Measurements from ENCODE around the gene STK35. TPM values are rescaled to one million over a fixed set of nuclear protein-coding genes. Genes with fewer than 3 reads are reported as not detected.

The STK35 gene
- total RNA-seq, 2 donors from 2014 or later, result 22.4 to 24.3 TPM

DNA sequence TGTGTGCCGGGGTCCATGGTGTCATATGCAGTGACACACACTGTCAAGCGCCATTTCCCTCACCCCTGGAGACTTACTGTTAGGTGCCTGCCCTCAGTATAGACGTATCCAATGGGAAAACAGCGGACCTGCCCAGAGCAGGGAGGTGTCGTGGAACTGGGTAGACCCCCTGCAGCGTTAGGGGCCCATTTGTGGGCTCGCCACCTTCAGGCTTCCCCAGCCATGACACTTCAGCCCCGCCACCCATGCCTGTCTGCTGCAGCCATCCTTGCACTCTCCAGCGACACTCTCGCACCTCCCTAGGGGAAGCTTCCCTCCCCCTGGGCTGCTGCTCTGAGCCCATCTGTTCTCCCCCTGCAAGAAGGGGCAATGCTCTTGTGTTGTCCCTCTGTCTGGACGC, 43.2 kb downstream of the STK35 start:
- Mint-ChIP-seq H3K36me3 (ENCODE audit: insufficient read depth in 2 of 2) (peaks cover 2 to 3% of the 10 kb centered on the region in 2 donors), H3K4me1 (ENCODE audit: low read depth) (peaks cover 12% of the 10 kb centered on the region), H3K27ac (no peak overlapping the region), H3K27me3 (ENCODE audit: low read depth) (no peaks in the 10 kb centered on the region), H3K9me3 (no peaks in the 10 kb centered on the region), H3K4me3 (no peak overlapping the region)
- ATAC-seq (replicated peaks in 1 of 2) (no peak), DNase-seq (no peak)

DNA sequence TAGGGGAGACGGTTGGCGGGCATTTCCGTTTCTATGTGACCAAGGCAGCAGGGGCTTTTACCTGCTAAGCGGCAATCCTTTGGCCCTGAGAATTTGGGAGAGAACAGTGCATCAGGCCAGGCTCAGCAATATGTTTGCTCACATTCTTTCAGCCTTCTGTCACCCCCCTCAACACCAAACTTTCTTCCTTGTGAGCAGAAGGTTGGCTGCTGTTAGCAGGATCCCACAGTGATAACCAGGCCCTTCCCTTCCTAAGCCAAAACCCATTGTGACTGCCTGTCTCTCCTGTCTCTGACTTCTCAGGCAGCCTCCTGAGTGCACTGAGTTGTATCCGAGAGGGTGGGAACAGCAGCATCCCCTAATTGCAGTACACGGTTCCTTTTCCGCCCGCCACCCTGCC, 43.7 kb downstream of the STK35 start:
- no peaks in the 10 kb centered on the region for H3K27me3 Mint-ChIP-seq (ENCODE audit: low read depth)
- ATAC-seq (replicated peaks in 1 of 2), result no peak

DNA sequence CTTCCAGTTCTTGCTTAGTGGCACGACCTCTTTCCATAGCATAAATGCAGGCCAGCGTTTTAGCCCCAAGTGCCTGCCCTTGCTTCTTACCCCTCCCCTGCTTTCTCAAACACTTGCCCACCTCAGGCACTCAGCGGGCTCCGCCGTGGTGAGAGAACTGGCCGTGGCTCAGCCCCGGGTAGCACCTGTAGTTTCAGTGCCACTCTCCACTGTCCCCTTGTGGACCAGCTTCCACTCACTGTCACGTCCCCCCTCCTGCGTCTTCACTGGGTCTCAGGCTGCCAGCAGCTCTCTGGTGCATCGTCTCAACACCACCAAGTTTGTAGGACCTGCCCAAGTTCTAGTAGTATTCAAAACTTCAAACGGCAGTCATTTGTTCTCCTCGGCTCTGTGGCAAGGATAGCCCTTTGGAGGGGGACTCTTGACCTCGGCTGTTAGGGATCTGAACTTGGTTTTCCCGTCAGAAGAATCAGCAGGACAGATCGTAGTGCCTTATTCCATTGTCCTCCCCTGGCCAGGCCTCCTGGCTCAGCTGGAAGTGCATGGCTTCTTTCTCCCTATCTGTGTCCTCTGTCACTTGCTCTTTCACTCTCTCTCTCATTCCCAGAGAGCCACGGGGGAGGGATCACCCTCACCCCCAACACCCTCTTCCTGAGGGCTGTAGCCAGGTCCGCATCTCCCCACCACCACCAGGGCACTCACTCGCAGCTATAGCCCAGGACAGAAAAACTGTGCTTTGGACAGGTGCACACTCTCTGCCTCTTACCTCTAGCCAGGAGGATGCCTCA, 44.6 kb downstream of the STK35 start:
- no peak for ATAC-seq (replicated peaks in 1 of 2)
- no peaks in the 10 kb centered on the region for H3K9me3 Mint-ChIP-seq
- H3K4me3 Mint-ChIP-seq, result no peak overlapping the region
- no peaks in the 10 kb centered on the region for H3K27me3 Mint-ChIP-seq (ENCODE audit: low read depth)
- no peak for DNase-seq
- H3K27ac Mint-ChIP-seq, result no peak overlapping the region
- H3K36me3 Mint-ChIP-seq (ENCODE audit: insufficient read depth in 2 of 2), result peaks cover 2 to 3% of the 10 kb centered on the region in 2 donors
- peaks cover 8% of the 10 kb centered on the region for H3K4me1 Mint-ChIP-seq (ENCODE audit: low read depth)

More for the DNA sequence above, 43.7 kb downstream of the STK35 start:
- Mint-ChIP-seq H3K27ac (no peak overlapping the region), H3K4me1 (ENCODE audit: low read depth) (peaks cover 12% of the 10 kb centered on the region), H3K9me3 (no peaks in the 10 kb centered on the region), H3K36me3 (ENCODE audit: insufficient read depth in 2 of 2) (peaks cover 2 to 3% of the 10 kb centered on the region in 2 donors), H3K4me3 (no peak overlapping the region)
- no peak for DNase-seq

DNA sequence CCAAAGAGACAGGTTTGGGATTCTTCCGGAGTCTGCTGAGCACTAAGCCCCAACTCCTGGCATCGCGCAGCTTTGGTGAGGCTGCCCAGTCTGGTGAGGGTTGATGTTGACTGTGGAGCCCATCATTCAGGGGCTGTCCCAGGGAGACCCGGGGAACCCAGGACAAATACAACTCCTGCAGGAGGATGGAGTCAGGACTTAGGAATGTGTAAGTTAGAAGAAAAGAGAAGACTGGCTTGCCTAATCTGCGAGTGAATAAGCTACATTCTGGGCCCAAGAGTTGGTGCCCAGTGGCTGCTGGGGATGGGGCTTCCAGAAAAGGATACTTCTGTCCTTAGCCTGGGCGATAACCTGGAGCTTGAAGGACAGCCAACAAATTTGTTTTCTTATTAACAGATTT, 47.9 kb downstream of the STK35 start:
- H3K36me3 Mint-ChIP-seq (ENCODE audit: insufficient read depth in 2 of 2), result peaks cover 2 to 3% of the 10 kb centered on the region in 2 donors
- no peak overlapping the region for H3K4me3 Mint-ChIP-seq
- no peaks in the 10 kb centered on the region for H3K27me3 Mint-ChIP-seq (ENCODE audit: low read depth)
- H3K27ac Mint-ChIP-seq, result no peak overlapping the region
- DNase-seq (no peak), ATAC-seq (replicated peaks in 1 of 2) (no peak)
- no peaks in the 10 kb centered on the region for H3K9me3 Mint-ChIP-seq
- H3K4me1 Mint-ChIP-seq (ENCODE audit: low read depth), result no peaks in the 10 kb centered on the region

DNA sequence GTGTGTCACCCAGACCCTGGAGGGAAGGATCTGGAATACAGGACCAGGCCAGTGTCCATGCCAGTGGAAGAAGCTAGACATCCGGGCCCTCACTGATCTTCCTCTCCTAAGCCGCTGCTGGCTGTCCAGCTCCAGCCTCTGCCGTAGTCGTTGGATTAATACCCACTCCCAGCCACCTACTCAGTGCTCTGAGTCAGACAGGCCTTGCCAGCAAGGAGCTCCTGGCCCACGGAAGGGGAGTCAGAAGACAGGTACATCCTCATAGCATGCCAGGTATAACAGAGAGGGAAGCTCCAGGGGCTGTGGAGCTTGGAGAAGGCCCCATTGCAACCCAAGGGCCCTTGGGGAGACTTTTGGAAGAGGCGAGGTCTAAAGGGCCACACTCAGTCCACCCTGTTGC, 49.0 kb downstream of the STK35 start:
- peaks cover 0 to 3% of the 10 kb centered on the region in 2 donors for H3K36me3 Mint-ChIP-seq (ENCODE audit: insufficient read depth in 2 of 2)
- no peaks in the 10 kb centered on the region for H3K9me3 Mint-ChIP-seq
- ATAC-seq (replicated peaks in 1 of 2) (no peak), DNase-seq (no peak)
- H3K4me3 Mint-ChIP-seq, result no peak overlapping the region
- no peaks in the 10 kb centered on the region for H3K27me3 Mint-ChIP-seq (ENCODE audit: low read depth)
- H3K27ac Mint-ChIP-seq, result no peak overlapping the region
- H3K4me1 Mint-ChIP-seq (ENCODE audit: low read depth), result no peaks in the 10 kb centered on the region

DNA sequence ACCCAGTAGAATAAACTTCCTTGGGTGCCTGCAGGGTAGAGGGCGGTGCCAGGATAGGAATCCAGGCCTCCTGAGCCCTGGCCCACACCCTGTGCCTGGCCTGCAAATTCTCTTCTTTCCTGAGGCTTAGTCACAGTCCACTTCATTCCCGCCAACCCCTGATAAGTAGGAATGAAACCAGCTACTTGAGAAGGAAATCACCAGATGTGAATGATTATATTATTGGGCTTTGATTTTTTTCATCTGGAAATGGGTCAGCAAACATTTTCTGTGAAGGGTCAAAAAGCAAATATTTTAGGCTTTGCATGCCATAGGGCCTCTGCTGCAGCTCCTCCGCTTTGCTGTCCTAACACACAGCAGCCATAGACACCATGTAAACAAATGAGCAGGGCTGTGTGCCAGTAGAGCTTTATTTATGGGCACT, 50.2 kb downstream of the STK35 start:
- Mint-ChIP-seq H3K4me3 (no peak overlapping the region), H3K4me1 (ENCODE audit: low read depth) (no peaks in the 10 kb centered on the region), H3K9me3 (no peaks in the 10 kb centered on the region), H3K27me3 (ENCODE audit: low read depth) (no peaks in the 10 kb centered on the region), H3K27ac (no peak overlapping the region), H3K36me3 (ENCODE audit: insufficient read depth in 2 of 2) (peaks cover 0 to 3% of the 10 kb centered on the region in 2 donors)
- DNase-seq (no peak), ATAC-seq (replicated peaks in 1 of 2) (no peak)

DNA sequence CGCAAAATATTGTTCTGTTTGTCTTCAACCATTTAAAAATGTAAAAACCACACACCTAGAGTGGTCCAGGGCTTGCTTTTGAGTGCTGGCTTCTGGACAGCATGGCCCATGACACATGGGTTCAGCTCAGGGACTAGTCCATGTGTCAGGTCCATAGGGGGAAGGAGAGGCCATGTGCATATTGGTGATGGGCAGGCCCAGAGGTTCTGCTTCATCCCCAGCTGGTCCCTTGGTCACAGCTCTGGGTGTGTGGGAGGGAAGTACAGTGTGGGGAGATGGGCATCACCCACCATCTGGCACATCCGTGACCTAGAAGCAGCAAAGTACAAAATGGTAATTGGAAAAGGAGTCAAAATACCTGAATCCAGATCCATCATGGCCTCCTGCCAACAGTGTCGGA, 50.7 kb downstream of the STK35 start:
- no peak for DNase-seq
- ATAC-seq (replicated peaks in 1 of 2), result no peak
- H3K27ac Mint-ChIP-seq, result no peak overlapping the region
- no peaks in the 10 kb centered on the region for H3K4me1 Mint-ChIP-seq (ENCODE audit: low read depth)
- no peaks in the 10 kb centered on the region for H3K9me3 Mint-ChIP-seq
- no peaks in the 10 kb centered on the region for H3K27me3 Mint-ChIP-seq (ENCODE audit: low read depth)
- H3K36me3 Mint-ChIP-seq (ENCODE audit: insufficient read depth in 2 of 2), result peaks cover 0 to 3% of the 10 kb centered on the region in 2 donors
- no peak overlapping the region for H3K4me3 Mint-ChIP-seq

DNA sequence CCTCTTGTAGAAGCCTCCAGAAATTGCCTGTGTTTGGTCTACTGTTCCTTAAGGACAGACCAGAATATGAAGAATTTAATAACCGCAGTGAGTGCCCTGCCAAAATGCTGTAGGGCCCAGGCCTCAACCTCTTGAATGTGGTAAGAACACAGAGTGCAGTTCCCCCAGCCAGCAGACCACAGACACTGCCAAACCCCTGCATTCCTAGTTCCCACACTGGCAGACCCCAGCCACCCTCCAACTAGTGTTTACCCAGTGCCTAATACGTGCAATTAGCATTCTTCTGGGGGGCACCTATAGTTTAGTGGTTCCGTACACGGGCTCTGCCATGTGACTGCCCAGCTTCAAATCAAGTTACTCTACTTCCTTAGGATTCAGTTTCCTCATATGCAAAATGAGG, 51.7 kb downstream of the STK35 start:
- no peak for ATAC-seq (replicated peaks in 1 of 2)
- no peaks in the 10 kb centered on the region for H3K27me3 Mint-ChIP-seq (ENCODE audit: low read depth)
- no peaks in the 10 kb centered on the region for H3K4me1 Mint-ChIP-seq (ENCODE audit: low read depth)

DNA sequence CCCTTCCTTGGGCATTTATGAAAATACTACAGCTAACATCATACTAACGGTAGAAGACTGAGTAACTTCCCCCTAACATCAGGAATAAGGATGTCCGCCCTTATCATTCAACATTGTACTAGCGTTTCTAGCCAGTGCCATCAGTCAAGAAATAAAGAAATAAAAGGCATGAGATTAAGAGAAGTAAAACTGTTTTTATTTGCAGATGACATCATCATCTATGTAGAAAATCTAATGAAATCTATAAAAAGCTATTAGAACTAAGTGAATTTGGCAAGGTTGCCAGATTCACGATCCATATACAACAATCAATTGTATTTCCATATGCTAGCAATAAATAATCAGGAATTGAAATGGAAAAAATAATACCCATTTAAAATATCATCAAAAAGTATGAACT, 54.6 kb downstream of the STK35 start:
- no peak for ATAC-seq (replicated peaks in 1 of 2)
- Mint-ChIP-seq H3K4me1 (ENCODE audit: low read depth) (no peaks in the 10 kb centered on the region), H3K27ac (no peak overlapping the region), H3K36me3 (ENCODE audit: insufficient read depth in 2 of 2) (no peaks in the 10 kb centered on the region), H3K9me3 (no peaks in the 10 kb centered on the region), H3K4me3 (no peak overlapping the region), H3K27me3 (ENCODE audit: low read depth) (no peaks in the 10 kb centered on the region)
- no peak for DNase-seq

More for the DNA sequence above, 51.7 kb downstream of the STK35 start:
- peaks cover 0 to 3% of the 10 kb centered on the region in 2 donors for H3K36me3 Mint-ChIP-seq (ENCODE audit: insufficient read depth in 2 of 2)
- DNase-seq, result no peak
- H3K27ac Mint-ChIP-seq, result no peak overlapping the region
- no peaks in the 10 kb centered on the region for H3K9me3 Mint-ChIP-seq
- H3K4me3 Mint-ChIP-seq, result no peak overlapping the region

DNA sequence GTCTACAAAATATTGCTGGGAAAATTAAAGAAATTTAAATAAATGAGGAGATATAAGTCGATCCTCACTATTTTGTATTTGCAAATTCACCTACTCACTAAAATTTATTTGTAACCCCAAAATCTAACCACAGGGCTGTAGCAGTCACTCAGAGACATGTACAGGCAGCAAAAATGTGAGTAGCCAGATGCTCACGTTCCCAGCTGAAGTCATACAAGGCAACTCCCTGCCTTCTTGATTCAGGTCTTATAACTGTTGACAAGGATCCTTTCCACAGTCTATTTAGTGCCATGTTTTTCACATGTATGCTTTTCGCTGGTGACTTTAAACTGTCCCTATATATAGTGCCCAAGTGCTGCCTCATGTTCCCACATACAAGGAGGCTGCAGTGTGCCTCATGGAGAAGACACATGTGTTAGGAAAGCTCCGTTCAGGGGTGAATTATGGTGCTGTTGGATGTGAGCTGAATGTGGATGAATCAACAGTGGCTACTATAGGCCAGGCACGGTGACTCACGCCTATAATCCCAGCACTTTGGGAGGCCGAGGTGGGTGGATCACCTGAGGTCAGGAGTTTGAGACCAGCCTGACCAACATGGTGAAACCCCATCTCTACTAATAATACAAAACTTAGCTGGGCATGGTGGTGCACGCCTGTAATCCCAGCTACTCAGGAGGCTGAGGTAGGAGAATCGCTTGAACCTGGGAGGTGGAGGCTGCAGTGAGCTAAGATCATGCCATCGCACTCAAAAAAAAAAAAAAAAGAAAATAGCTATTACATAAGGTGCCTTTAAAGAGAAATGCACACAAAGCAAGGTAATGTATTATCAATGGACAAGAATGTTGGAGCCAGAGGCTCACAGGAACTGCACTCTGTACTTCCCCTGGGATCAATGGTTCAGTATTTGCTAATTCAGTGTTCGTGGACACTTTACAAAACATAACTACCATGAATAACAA, 55.3 kb downstream of the STK35 start:
- Mint-ChIP-seq H3K4me1 (ENCODE audit: low read depth) (no peaks in the 10 kb centered on the region), H3K36me3 (ENCODE audit: insufficient read depth in 2 of 2) (no peaks in the 10 kb centered on the region), H3K4me3 (no peak overlapping the region), H3K27me3 (ENCODE audit: low read depth) (no peaks in the 10 kb centered on the region), H3K9me3 (no peaks in the 10 kb centered on the region), H3K27ac (no peak overlapping the region)
- DNase-seq (no peak), ATAC-seq (replicated peaks in 1 of 2) (no peak)

DNA sequence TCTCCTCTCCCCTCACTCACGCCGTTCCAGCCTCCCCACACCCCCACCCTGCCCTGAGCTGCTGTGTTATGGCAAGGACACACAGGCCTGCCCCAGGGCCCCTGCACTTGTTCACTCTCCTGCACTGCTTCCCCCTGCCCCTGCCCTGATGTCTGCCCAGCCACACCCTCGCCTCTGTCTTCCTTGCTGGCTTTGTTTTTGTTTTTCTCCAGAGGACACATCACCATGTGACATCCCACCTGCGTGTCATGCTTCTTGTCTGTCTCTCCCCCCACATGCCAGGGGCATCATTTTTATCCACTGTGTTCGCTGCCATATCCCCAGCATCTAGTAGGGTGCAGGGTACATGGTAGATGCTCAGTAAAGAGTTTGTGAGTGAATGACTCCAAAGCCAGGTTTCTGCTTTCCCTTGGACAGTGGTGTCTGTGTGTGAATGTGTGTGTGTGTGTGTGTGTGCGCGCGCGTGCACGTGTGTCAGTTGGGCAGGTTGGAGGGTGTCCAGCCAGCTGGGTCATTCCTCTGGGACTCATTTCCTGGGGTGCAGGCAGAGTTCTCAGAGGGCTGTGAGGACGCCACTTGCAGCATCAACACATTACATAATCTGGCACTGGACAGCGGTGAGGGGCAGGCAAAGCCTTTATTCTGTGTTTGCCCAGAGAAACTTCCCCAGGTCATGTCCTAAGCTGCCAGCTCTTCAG, 60.6 kb downstream of the STK35 start:
- ATAC-seq (replicated peaks in 1 of 2) (no peak), DNase-seq (no peak)
- Mint-ChIP-seq H3K4me1 (ENCODE audit: low read depth) (no peaks in the 10 kb centered on the region), H3K27ac (no peak overlapping the region), H3K36me3 (ENCODE audit: insufficient read depth in 2 of 2) (no peaks in the 10 kb centered on the region), H3K9me3 (no peaks in the 10 kb centered on the region), H3K27me3 (ENCODE audit: low read depth) (no peaks in the 10 kb centered on the region), H3K4me3 (no peak overlapping the region)

DNA sequence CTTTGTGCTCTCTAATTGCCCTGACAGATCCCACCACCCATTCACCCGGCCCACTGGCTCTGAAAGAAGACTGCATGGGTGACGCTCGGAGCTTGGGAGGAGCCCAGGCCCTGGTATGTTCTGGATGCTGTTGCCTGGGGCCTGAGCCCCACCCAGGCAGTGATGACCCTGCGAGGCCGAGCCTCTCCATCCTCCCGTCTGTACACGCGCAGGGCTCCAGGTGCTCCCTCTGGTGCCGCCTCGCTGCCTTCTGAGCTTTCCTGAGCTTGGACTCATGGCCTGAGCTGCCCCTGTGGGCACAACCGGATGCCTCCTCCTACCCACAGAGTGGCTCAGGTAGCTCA, 61.2 kb downstream of the STK35 start:
- Mint-ChIP-seq H3K4me1 (ENCODE audit: low read depth) (no peaks in the 10 kb centered on the region), H3K27me3 (ENCODE audit: low read depth) (no peaks in the 10 kb centered on the region), H3K27ac (no peak overlapping the region), H3K36me3 (ENCODE audit: insufficient read depth in 2 of 2) (no peaks in the 10 kb centered on the region), H3K4me3 (no peak overlapping the region), H3K9me3 (no peaks in the 10 kb centered on the region)
- ATAC-seq (replicated peaks in 1 of 2) (no peak), DNase-seq (no peak)

DNA sequence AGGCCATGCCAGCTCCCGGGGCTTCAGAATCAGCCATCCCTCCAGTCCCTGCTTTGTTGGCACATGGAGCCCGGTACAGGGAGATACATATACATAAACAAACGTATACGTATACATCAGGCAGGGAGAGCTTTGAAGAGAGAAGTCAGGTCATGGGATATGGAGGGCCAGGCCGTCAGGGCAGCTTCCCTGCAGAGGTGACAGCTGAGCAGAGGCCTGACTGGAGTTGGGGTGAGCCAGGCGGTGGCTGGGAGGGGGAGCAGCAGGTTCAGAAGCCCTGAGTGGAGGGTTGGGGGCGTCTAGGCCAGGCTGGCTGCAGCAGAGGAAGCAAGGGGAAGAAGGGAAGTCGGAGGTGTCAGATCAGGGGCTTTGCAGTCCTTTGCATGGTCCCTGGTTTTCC, 61.7 kb downstream of the STK35 start:
- no peaks in the 10 kb centered on the region for H3K4me1 Mint-ChIP-seq (ENCODE audit: low read depth)
- H3K27ac Mint-ChIP-seq, result no peak overlapping the region
- H3K4me3 Mint-ChIP-seq, result no peak overlapping the region
- DNase-seq (no peak), ATAC-seq (replicated peaks in 1 of 2) (no peak)
- no peaks in the 10 kb centered on the region for H3K36me3 Mint-ChIP-seq (ENCODE audit: insufficient read depth in 2 of 2)
- H3K27me3 Mint-ChIP-seq (ENCODE audit: low read depth), result no peaks in the 10 kb centered on the region
- H3K9me3 Mint-ChIP-seq, result no peaks in the 10 kb centered on the region
